HG03108 (cell line): Measurements from ENCODE around the gene GJC2.
"Not testable (repeated sequence)": the region's sequence is repeated elsewhere in the genome, so short reads cannot be mapped to it uniquely, and the experiment has no call there.

Experiments used
- ATAC-seq: cut with Tn5 transposase; IDR thresholded peaks from one replicate; pipeline ENCODE4 v1.9.1; 2021; ENCODE audit warnings: moderate library complexity; ENCODE audit not compliant: unreplicated experiment

The GJC2 gene

DNA sequence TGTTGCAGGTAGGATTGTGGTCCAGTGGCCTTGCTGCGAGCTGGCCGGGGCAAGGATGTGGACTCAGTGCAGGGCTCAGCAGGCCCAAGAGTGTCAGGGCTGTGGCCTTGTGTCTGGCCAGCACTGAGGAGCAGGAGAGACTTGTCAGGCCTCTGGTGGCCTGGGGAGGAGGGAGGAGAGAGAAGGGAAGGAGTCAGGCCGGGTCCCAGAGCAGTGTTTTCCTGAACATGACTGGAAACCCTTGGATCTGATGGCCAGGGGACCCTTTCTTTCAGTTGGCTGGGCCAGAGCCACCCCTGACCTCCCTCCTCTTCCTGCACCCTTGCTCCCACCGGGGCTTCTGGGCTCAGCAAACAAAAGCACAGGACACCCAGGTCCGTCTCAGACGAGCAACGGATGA, 20.9 kb downstream of the GJC2 start:
- ATAC-seq: no peak

DNA sequence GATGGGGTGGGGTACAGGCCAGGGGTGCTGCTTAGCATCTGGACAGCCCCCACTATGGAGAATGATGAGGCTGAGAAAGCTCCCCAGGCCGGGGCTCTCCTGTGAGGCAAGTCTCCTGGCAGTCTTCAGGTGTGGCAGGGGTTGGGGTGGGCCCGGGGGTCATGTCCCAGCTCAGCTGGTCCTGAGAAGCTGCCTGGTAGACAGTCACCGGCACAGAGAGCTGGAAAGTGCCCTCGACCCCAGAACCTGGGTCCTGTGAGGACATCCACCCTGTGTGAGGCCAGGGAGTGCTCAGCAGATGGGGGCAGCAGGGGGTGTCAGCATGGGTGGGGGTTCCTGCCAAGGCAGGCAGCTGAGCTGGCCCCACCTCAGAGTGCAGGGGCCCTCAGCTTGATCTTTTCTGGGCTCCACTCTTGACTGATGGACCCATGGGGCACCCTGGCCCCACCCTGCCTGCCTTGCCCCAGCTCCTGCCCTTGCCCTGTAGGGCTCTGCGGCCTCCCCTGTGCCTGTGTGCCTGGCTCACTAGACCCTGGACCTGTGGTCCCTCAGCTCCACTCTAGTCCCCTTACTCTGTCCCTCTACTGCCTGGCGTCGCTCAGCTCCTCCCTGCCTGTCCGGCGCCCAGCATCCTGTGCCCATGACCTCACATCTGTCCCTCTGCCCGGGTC, 21.6 kb downstream of the GJC2 start:
- no peak for ATAC-seq

DNA sequence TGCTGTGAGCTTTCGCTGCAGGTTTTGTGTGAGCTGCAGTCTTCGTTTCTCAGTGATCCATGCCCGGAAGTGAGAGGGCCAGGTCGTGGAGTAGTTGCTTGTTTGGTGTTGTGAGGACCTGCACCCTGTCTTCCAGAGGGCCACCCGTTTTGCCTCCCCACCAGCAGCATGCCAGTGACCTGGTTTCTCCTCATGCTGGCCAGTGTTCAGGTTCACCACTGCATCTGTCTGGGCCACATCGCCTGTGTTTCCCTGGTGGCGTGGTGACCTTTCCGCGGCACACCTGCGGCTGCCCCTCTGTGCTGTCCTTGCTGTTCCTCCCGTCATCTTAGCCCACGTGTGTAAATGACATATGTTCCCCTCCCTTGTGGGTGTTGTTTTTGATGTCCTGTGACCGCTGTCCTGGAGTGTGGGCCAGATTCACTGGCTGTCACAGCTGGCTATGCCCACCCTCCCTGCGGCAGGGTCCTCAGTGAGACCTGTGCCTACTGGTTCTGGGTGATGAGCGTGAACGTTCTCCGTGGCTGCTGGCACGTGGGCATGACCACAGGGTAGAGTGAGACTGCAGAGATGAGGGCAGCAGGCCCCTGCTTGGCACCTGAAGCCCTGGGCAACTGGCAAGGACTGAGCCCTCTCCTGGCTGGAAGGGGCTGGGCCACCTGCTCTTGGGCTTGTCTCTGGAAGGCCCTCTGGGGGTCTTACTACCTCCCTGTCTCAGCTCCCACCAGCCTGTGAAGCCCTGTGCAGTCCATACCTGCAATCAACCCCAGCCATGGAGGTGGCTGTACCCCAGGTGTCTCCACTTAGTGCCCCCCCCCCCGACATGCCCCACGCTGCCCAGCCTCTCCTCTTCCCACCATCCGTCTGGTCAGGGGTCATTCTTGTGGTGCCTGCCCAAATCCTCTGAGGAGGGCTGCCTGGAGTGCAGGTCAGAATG, 23.1 kb downstream of the GJC2 start:
- no peak for ATAC-seq

DNA sequence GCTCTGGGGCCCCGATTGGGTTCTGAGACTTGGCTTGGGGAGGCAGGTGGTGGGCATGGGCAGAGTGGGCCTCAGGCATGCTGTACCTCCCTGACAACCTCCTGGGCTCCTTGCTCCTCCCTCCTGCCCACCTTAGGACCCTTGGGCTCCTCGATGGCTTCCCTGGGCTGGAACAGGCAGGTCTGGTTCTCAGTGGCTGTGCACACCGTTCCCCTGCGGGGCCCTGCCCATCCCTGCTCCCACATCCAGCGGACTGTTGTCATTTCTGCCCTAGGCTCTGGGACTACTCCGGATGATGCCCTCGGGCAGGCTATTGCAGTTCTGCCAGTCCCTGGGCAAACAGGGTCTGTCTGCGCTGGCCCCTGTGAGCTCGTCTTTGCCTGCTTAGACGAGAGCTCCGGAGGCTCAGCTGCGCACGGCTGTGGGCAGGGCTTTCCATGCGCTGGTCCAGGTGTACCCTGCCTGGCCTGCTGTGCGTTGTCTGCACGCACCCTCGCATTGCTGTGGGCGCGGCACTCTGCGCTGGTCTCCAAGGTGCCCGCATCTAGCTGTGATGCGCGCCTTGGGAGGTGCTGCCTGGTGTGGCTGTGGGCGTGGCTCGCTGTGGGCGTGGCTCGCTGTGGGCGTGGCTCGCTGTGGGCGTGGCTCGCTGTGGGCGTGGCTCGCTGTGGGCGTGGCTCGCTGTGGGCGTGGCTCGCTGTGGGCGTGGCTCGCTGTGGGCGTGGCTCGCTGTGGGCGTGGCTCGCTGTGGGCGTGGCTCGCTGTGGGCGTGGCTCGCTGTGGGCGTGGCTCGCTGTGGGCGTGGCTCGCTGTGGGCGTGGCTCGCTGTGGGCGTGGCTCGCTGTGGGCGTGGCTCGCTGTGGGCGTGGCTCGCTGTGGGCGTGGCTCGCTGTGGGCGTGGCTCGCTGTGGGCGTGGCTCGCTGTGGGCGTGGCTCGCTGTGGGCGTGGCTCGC, 24.1 kb downstream of the GJC2 start:
- not testable (repeated sequence) for ATAC-seq

DNA sequence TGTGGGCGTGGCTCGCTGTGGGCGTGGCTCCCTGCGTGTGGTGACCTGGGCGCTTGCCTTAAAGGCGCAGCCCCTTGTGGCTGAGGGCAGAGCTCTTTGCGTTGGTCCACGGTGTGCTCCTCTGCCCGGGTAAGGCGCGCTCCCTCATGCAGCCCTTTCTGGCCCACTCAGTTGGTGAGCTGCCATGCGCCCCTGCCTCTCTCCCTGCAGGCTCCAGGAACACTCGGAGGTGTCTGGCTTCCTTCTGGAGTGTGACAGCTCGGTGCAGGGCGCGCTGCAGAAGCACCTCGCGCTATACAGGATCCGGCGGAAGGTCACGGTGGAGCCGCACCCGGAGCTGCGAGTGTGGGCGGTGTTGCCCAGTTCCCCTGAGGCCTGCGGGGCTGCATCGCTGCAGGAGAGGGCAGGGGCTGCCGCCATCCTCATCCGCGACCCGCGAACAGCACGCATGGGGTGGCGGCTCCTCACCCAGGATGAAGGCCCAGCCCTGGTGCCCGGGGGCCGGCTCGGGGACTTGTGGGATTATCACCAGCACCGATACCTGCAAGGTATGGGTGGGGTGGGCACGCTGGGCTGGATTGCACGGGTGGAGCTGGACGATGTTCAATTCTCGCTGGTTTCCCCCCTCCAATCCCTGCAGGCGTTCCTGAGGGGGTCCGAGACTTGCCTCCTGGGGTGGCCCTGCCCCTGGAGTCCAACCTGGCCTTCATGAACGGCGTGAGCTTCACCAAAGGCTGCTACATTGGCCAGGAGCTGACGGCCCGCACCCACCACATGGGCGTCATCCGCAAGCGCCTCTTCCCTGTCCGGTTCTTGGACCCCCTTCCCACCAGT, 25.0 kb downstream of the GJC2 start:
- ATAC-seq: no peak

DNA sequence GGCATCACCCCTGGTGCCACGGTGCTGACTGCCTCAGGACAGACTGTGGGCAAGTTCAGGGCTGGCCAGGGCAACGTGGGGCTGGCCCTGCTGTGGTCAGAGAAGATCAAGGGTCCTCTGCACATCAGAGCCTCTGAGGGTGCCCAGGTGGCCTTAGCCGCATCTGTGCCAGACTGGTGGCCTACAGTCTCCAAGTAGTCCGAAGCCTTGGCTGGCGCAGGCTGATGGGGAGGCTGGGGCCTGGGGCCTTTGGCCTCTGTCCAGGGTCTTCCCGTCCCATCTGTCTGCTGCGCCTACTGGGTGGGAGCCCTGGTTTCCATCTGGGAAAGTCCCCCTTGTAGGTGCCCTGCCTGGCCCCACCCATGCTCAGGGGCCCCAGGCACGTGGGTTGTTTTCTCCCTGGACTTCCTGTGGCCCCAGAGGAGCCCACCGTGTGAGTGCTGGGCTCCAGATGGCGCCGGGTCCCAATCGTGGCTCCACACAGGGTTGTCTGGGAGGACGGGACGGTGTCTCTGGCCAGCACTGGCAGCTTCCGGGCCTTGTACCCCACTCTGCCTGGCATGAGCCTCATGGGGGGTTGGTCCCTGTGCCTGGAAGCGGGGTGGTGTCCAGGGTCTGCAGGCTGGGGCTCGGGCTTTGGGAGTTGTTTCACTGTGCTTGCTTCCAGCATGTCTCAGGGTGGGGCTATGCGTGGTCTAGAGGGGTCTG, 25.7 kb downstream of the GJC2 start:
- no peak for ATAC-seq

DNA sequence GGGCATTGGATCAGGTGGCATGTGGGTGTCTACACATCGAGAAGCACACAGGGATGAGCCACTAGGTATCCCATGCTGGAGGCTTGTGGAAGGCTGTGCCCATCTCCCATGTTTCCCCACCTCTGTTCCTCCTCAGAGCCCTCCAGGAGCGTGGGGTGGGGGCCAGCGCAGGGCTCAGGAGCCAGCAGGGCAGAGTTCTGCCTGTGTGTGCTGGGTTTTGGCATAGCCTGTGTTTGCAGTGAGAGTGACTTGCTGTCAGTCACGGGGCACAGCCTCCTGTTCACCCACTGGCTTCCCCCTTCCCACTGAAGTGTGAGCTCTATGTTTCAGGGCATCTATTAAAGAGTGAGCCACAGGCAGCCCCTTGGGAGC, 26.3 kb downstream of the GJC2 start:
- no peak for ATAC-seq

DNA sequence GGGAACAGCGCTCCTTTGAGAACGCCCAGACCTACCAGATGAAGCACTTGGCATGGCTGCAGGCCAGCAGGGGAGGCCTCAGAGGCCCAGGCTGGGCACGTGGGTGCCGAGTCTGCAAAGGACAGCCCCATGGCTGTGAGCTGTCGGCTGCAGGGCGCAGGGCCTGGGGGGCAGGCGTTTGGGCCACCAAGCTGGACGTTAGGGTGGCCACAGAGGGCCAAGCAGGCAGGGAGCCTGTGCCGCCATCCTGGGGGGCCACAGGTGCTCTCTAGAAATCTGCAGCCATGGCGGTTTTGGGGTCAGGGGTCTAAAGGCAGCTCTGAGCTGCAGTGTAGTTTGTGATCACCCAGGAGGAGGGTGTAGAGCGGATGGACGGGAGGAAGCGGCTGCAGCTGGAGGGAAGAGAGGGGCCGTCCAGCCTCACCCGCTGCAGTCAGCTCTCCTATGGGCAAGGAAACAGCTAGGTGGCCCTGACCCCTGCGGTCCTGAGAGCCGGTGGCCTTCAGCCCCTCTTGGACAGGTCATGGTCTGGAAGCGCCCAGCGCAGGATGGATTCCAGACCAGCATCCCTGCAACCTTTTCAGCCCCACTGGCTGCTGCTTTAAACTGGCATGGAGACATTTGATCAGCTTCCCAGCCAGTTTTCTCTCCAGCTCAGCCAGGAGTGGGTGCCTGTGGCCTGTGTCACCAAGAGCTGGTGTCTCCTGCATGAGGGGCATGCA, 26.9 kb downstream of the GJC2 start:
- no peak for ATAC-seq

DNA sequence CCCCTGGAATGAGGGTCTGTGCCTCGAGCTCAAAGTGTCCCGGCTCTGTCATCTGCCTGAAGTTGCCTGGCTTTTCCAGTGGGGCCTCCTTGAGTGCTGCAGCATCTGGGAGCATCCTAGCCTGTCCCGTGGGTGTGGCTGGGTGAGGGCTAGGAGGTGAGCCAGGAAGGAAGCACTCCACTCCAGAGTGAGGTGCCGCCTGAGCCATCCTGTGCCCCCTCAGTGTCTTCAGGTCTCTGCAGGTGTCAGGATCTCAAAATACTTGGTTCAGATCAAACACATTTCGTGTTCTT, 27.4 kb downstream of the GJC2 start:
- ATAC-seq: no peak

DNA sequence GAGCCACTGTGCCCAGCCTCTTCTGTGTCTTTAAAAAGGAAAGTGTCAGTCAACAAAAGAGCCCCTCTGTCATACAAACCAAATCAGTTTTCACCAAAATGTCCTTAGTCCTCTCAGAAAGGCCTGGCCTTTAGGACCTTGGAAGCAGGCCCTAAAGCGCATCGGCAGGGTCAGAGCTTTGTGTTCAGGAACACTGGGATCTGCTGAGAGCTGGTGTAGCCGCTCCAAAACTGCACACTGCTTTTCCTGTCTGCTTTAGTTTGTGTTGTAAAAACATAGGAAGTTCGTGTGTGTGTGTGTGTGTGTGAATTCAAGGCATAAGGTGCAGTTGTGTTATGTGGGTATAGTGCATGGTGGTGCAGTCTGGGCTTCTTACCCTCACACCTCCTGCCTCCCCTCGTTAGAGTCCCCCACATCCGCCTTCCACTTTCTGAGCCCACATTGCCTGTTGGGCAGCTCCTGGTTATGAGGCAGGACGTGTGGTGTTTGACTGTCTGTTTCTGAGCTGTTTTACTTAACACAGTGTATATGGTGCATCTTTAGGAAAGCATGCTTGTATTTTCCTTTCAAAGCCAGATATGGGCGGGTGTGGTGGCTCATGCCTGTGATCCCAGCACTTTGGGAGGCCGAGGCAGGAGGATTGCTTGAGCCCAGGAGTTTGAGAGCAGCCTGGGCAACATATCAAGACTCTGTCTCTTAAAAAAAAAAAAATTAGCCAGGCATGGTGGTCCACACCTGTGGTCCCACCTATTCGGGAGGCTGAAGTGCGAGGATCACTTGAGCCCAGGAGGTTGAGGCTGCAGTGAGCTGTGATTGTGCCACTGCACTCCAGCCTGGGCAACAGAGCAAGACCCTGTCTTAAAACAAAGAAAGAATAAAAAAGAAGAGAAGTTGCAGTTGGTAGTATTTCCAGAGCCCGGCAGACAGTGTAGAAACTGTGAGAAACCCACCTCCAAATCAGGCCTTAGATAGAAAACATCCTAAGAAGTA, 28.3 kb downstream of the GJC2 start:
- no peak for ATAC-seq

DNA sequence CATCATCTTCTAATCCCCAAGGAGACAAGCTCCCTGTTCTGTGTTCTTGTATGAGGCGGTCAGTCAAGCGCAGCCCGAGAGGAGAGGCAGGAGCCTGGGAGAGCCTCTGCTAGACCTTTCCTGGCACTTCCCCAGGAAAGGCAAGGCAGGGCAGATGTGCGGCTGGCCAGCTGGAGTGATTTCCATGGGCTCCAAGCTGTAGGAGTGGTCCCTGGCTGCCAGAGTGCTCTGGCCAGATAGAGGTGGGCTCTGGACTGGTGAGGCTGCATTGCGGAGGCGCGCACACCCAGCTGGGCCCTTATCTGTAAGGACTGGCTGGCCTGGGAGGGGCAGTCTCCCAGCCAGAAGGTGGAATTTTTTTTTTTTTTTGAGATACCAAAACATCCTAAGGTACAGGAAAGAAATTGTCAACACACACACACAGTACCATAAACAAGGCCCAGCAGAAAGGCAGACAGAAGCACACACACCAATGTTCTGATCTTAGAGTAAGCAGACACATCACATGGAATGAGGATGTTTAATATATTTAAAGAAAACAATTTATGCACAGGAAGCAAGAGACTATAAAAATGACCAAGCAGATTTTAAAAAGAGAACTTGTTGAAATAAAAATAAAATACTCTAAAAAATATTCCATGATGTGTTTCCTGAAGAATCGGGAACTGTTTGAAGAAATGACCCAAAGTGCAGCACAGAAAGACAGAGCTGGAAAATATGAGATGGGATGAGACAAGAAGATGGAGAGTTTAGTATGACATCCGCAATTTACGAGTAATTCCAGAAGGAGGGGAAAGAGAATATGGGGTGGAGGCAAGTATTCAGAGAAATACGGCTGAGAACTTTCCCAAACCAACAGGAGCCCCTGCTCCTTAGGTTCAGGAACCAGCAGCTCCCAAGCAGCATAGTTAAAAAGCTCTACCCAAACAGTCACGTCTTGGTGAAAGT, 29.3 kb downstream of the GJC2 start:
- no peak for ATAC-seq

DNA sequence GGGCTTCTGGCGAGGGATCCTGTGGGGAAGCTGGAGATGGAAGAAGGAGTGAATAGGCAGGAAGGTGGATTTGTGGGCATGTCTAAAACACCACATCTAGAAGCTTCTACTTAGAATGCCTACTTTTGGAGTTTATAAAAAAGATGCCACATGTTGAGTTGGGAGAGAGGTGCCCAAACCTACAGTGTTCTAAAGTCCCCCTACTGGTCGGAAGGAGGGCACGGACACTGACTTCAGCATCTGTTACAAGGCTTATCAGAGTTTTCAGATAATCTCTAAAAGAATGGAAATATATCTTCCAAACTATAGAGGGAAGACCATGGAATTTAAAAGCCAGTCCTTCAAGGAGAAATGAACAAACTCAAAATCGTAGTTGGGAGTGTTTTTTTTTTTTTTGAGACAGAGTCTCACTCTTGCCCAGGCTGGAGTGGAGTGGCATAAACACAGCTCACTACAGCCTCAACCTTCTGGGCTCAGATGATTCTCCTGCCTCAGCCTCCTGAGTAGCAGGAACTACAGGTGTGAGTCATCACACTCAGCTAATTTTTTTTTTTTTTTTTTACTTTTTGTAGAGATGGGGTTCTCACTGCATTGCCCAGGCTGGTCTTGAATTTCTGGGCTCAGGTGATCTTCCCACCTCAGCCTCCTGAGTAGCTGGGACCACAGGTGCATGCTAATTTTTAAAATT, 30.7 kb downstream of the GJC2 start:
- ATAC-seq: no peak

DNA sequence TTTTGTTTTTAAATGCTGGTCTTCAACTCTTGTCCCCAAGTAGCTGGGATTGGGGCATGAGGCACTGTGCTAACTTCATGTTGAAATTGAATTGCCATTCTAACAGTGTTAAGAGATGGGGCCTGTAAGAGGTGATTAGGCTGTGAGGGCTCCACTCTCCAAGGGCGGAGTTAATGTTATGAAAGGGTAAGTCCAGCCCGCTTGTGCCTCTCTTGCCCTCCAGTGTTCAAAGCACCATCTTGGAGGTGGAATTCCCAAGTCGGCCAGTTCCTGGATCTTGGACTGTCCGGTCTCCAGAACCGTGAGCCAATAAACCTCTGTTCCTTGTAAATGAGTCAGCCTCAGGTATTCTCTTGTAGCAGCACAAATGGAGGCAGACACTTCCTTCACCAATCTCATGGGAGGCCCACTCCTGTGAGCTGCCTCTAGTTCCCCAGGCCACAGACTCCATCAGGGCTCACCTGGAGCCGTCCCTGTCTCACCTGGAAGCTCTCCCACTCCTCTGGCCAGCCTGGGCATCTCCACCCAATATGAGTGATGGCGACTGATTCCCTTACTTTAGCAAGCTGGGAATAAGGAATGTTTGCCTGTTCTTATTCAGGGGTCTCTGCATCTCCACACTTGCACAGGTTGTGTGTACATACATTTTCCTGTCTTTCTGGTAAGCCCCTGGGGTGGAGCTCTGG, 31.4 kb downstream of the GJC2 start:
- no peak for ATAC-seq

DNA sequence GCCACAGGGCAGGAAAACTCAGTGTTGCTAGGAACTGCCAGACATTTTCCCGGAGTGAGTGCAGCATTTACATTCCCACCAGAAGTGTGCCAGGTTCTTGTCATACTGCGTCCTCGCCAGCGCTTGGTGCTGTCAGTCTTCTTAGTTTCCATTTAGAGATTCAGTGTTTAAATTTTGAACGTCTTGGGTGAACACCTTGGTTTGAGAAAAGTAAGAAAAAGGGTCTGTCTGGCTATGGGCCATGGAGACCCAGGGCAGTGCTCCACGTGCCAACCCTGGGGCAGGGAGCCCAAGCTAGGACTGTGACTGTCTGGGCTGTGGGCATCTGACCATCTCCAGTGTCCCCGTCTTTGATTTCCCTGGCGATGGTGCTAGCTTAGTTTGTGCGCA, 31.9 kb downstream of the GJC2 start:
- no peak for ATAC-seq

DNA sequence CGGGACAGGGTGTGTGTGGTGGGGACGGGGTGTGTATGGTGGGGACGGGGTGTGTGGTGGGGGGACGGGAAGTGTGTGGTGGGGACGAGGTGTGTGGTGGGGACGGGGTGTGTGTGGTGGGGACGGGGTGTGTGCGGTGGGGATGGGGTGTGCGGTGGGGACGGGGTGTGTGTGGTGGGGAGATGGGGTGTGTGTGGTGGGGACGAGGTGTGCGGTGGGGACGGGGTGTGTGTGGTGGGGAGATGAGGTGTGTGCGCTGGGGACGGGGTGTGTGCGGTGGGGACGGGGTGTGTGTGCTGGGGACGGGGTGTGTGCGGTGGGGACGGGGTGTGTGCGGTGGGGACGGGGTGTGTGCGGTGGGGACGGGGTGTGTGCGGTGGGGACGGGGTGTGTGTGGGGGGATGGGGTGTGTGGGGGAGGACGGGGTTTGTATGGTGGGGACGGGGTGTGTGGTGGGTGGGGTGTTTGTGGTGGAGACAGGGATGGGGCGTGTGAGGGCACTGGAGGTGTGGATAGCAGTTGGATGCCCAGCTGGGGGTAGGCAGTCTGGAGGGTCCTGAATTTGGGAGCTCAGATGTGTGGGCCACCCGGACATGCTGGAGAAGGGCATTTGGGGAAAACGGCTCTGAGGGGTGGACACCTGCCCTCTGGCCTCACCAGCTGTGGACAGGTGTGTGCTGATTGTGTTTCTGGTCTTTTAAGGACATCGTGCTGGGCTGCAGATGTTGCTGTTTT, 32.7 kb downstream of the GJC2 start:
- ATAC-seq: no peak
